ENCODE results near the gene TMEM255B.

DNA sequence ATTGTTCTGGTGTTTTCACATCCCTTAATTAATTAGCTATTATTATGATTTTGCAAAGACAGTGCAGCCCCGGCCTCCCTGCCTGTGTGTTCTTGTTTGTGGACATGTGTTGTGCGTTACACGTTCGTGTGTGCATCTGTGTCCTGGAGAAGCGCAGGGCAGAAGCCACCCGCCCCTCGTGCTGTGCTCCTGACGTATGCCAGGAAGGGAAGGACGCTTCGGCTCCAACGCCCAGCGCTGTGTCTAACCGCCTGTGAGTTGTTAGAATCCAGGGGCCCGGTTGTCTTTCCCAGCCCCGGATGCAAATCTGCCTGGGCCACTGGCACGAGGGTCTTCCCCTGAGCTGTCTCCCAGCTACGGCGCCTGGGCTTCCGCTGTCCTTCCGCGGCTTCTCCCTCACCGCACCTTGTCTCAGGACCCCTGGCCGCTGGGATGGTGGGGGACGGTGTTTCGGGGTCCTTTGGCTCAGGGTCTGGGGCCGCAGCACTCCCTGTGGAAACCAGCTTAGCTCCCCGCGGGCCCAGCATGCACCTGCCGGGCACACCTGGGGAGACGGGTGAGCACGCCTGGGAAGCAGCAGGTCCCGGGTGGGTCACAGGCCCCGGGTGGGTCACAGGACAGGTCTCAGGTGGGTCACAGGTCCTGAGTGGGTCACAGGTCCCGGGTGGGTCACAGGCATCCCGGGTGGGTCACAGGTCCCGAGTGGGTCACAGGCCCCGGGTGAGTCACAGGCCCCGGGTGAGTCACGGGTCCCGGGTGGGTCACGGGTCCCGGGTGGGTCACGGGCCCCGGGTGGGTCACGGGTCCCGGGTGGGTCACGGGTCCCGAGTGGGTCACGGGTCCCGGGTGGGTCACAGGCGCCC, 53.4 kb downstream of the TMEM255B start:
- no peak for TF ChIP-seq POLR2A (IDR thresholded peaks at IDR 0.05)
- TF ChIP-seq, protein P1, sequence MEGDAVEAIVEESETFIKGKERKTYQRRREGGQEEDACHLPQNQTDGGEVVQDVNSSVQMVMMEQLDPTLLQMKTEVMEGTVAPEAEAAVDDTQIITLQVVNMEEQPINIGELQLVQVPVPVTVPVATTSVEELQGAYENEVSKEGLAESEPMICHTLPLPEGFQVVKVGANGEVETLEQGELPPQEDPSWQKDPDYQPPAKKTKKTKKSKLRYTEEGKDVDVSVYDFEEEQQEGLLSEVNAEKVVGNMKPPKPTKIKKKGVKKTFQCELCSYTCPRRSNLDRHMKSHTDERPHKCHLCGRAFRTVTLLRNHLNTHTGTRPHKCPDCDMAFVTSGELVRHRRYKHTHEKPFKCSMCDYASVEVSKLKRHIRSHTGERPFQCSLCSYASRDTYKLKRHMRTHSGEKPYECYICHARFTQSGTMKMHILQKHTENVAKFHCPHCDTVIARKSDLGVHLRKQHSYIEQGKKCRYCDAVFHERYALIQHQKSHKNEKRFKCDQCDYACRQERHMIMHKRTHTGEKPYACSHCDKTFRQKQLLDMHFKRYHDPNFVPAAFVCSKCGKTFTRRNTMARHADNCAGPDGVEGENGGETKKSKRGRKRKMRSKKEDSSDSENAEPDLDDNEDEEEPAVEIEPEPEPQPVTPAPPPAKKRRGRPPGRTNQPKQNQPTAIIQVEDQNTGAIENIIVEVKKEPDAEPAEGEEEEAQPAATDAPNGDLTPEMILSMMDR (IDR thresholded peaks at IDR 0.05): no peak
